Uterus (tissue), 2 donors: ENCODE results near the gene VSNL1.

Source experiments
- CTCF ChIP-seq, 4 experiments: fragments of 200-600 bp in 2 of 4; fragments of 450-650 bp in 2 of 4; sonication (generic) in 2 of 4; IDR thresholded peaks; one replicate each; pipeline ENCODE4 v1.5.1; 2016 to 2019; ENCODE audit warnings: antibody characterized with exemption in 4 of 4, mild to moderate bottlenecking in 2 of 4, moderate library complexity in 1 of 4
- POLR2A ChIP-seq, 2 donors: fragments of 450-650 bp; IDR thresholded peaks; one replicate each; pipeline ENCODE4 v1.6.1; 2016; ENCODE audit warnings: antibody characterized with exemption in 2 of 2, mild to moderate bottlenecking in 1 of 2, moderate library complexity in 1 of 2

- TF ChIP-seq CTCF (IDR thresholded peaks at IDR 0.05) (no peak), POLR2A (IDR thresholded peaks at IDR 0.05) (no peak)
These were observed 38.0 kb downstream of the VSNL1 start for GRCh38 chr2:17578466-17578928.
